GM12891 (cell line): ENCODE results near the gene UBQLN4.

ENCODE experiments used
- DNase-seq: peaks from one replicate; pipeline ENCODE4 v3.0.0; 2011; ENCODE audit warnings: low spot score; ENCODE audit not compliant: insufficient read length
- FAIRE-seq: peaks from 2 replicates; lab custom pipeline; 2011; peaks lifted over from hg19 to GRCh38; lab: Jason Lieb, UNC
- PAX5 ChIP-seq: IDR thresholded peaks from 2 replicates; pipeline ENCODE4 v1.6.1; 2011; ENCODE audit warnings: low read length, moderate library complexity, mild to moderate bottlenecking; ENCODE audit not compliant: insufficient read depth, severe bottlenecking
- POLR2A ChIP-seq: IDR thresholded peaks from 2 replicates; pipeline ENCODE4 v1.6.1; 2011; ENCODE audit warnings: low read depth, low read length, control low read depth
- POLR2AphosphoS5 ChIP-seq: IDR thresholded peaks from 2 replicates; pipeline ENCODE4 v1.6.1; 2011; ENCODE audit warnings: low read depth, low read length, control low read depth
- POU2F2 ChIP-seq: IDR thresholded peaks from 2 replicates; pipeline ENCODE4 v1.6.1; 2011; ENCODE audit warnings: low read depth, mild to moderate bottlenecking, control low read depth, low read length, moderate library complexity
- SPI1 ChIP-seq: IDR thresholded peaks from 2 replicates; pipeline ENCODE4 v1.6.1; 2011; ENCODE audit warnings: low read depth, low read length, control low read depth
- TAF1 ChIP-seq: IDR thresholded peaks from 2 replicates; pipeline ENCODE4 v1.6.1; 2011; ENCODE audit warnings: low read depth, low read length, control low read depth

Gene UBQLN4

DNA sequence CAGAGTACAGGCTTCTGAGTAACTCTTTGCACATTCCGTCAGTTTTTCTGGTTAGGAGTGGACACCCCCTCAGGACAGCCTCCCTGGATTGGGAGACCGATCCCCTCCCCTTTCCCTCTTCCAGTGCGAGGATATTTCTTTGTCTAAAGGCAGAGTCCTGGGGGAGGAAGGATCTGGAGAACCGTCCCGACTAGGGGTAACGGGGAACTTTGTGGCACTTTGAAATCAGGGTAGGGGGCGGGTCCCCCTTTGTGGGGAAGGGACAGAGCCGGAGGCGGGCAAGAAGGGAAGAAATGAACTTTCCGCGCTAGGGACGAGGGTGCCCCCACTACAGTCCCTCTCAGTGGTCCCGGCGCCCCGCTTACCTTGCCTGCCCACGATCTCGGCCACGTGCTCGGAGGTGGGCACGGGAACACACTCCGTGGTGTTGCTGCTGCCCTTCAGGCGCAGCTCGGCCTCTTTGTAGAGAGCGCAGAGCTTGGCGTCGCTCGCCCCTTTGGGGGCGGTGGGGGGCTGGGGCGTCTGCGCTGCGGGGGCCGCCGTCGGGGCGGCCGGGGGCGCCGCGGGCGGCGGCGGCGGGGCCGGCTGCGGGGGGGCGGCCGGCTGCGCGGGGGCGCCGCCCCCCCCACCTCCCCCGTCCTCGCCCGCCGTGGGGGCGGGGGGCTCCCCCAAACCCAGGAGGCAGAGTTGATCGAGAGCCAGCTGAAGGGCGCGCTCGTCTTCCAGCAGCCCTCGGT, 27.8 kb upstream of the UBQLN4 start:
- DNase-seq (no peak), FAIRE-seq (no peak)
- TF ChIP-seq SPI1 (no peak), POLR2A (no peak), TAF1 (no peak), POLR2AphosphoS5 (no peak), POU2F2 (no peak), PAX5 (no peak)

- DNase-seq (no peak), FAIRE-seq (no peak)
- no peak for TF ChIP-seq TAF1
Measured at GRCh38 chr1:156080863-156081179, 27.2 kb upstream of the UBQLN4 start.

DNA sequence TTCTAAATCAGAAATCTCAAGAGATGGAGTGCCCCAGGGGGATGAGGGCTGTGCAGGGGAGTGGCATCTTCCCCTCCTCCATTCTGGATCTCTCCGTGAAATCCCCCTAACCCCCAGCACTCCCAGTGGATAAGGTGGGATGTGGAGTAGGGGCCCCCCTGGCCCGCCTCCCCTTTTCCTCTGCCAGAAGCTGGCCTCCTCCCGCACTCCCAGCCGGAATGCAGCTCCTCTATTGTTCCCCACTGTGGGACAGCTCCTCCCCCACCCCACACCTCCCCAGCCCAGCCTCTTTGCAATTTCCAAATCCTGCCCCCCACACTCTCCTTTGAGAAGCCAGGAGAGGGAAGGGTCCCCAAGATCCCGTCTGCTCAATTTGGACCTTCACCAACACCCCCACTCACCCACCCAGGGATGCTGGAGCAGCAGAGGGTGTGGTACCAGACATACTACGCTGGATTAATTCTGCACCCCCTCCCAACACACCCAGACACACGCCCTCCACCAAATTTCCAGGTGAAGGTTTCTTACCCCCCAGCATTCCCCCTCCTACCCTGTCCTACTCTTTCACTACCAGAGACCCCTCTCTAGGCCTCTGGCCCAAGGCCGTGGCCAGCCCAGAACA, 26.8 kb upstream of the UBQLN4 start:
- no peak for DNase-seq
- TF ChIP-seq TAF1: no peak
- no peak for TF ChIP-seq POLR2A
- no peak for TF ChIP-seq PAX5
- no peak for TF ChIP-seq POU2F2
- TF ChIP-seq SPI1: no peak
- no peak for TF ChIP-seq POLR2AphosphoS5
- FAIRE-seq: no peak

- no peak for TF ChIP-seq PAX5
- no peak for TF ChIP-seq POU2F2
- TF ChIP-seq SPI1: no peak
- TF ChIP-seq POLR2A: no peak
- TF ChIP-seq POLR2AphosphoS5: no peak
- TF ChIP-seq TAF1: no peak
- DNase-seq: no peak
- FAIRE-seq: no peak
Measured at GRCh38 chr1:156079762-156080161, 26.2 kb upstream of the UBQLN4 start.

- no peak for FAIRE-seq
- DNase-seq: no peak
Measured at GRCh38 chr1:156078728-156079127, 25.1 kb upstream of the UBQLN4 start.

GRCh38 chr1:156077430-156077760, 23.8 kb upstream of the UBQLN4 start:
- FAIRE-seq (no peak), DNase-seq (no peak)
- TF ChIP-seq POLR2AphosphoS5 (no peak), POLR2A (no peak), SPI1 (no peak), PAX5 (no peak), POU2F2 (no peak), TAF1 (no peak)

More at GRCh38 chr1:156078728-156079127, 25.1 kb upstream of the UBQLN4 start:
- TF ChIP-seq SPI1: no peak

GRCh38 chr1:156076609-156077429, 23.2 kb upstream of the UBQLN4 start:
- no peak for TF ChIP-seq POLR2AphosphoS5
- no peak for TF ChIP-seq SPI1
- no peak for TF ChIP-seq POU2F2
- TF ChIP-seq PAX5: no peak
- no peak for TF ChIP-seq POLR2A
- no peak for TF ChIP-seq TAF1
- DNase-seq: peak; percentile 60
- peak; percentile 50 for FAIRE-seq

- no peak for DNase-seq
- no peak for TF ChIP-seq SPI1
- no peak for TF ChIP-seq PAX5
- no peak for TF ChIP-seq POU2F2
- no peak for TF ChIP-seq POLR2A
- TF ChIP-seq TAF1: peak; percentile 21; the same call in 1 of the 2 replicates
- no peak for TF ChIP-seq POLR2AphosphoS5
- FAIRE-seq: no peak
Measured at GRCh38 chr1:156075775-156076204, 22.2 kb upstream of the UBQLN4 start.

DNA sequence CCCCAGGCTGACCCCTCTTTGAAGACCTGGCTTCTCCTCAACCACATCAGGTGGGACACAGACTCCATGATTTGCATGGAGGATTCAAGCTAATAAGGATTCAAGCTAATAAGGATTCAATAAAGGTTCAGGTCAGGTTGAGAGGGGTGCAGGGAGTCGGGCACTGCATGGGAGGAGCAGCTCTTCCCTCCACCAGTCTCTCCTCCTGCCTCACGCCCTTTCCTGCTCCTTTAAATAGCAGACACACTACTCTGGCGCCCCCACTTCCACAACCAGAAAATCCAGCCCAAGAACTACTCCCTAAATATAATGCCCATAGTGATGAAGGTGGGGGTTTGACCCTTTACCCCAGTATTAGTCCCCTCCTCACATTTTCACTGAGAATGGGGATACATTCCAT, 21.6 kb upstream of the UBQLN4 start:
- no peak for FAIRE-seq
- DNase-seq: no peak
- no peak for TF ChIP-seq SPI1
- TF ChIP-seq TAF1: no peak
- no peak for TF ChIP-seq POLR2A
- TF ChIP-seq POU2F2: no peak
- TF ChIP-seq PAX5: no peak
- TF ChIP-seq POLR2AphosphoS5: no peak

DNA sequence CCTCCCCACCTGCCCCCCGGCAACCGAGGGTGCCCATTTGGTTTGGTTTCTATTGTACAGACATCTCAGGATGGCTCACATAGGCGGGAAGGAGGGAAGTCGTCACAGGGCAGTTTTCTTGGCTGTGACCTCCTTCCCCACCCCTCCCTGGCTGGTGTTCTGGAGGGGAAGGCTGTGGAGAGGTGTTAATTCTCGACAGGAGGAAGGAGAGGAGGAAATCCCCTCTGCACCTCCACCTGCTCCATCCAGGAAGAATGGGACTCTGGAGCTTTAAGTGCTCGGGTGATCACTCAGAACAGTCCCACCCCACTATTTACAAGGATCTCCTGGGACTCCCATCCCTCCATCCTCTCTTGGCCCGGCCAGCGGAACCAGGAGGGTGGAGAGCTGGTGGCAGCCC, 21.1 kb upstream of the UBQLN4 start:
- DNase-seq (no peak), FAIRE-seq (no peak)
- TF ChIP-seq POLR2AphosphoS5: no peak
- TF ChIP-seq PAX5: no peak
- no peak for TF ChIP-seq SPI1
